SK-N-SH (cell line): ENCODE data around the gene FTCD. TPM values are rescaled to one million over a fixed set of nuclear protein-coding genes. Genes with fewer than 3 reads are reported as not detected.

Source experiments
- CTCF ChIA-PET: fragments of 300-600, 350-600 bp; formaldehyde crosslinking; extraction: SDS; loops from one replicate; lab custom pipeline; 2021; lab: Yijun Ruan, JAX
- POLR2A ChIA-PET: fragments of 350-600 bp; sonication (Branson Sonifier 250); formaldehyde crosslinking; extraction: SDS; loops from one replicate; lab custom pipeline; 2020; ENCODE audit warnings: antibody characterized with exemption, inconsistent platforms; lab: Yijun Ruan, JAX
- DNase-seq: peaks from one replicate; pipeline ENCODE4 v3.0.0; 2012
- H2AFZ ChIP-seq: fragments of 200-600 bp; sonication (generic); 2 replicates; pipeline ENCODE4 v1.8.1; 2016; ENCODE audit warnings: antibody characterized with exemption, mild to moderate bottlenecking, low read depth
- H3F3A ChIP-seq: fragments of 200-600 bp; sonication (generic); replicated peaks from 2 replicates; pipeline ENCODE3; 2016; ENCODE audit warnings: antibody characterized with exemption, mild to moderate bottlenecking; ENCODE audit not compliant: insufficient read depth
- H3K27ac ChIP-seq, 2 experiments: fragments of 200-500 bp in 1 of 2; fragments of 200-600 bp in 1 of 2; sonication (Bioruptor generic) in 1 of 2; sonication (generic), shearing (Covaris generic) in 1 of 2; 2 replicates each; pipeline versions ENCODE4 v1.5.1 to v1.6.1; 2014 to 2016; ENCODE audit warnings: low read depth in 2 of 2, inconsistent platforms in 1 of 2, low read length in 1 of 2, mild to moderate bottlenecking in 1 of 2, mixed read lengths in 1 of 2
- H3K27me3 ChIP-seq: fragments of 200-600 bp; sonication (generic), shearing (Covaris generic); 2 replicates; pipeline ENCODE4 v1.6.1; 2016; ENCODE audit warnings: mixed run types; ENCODE audit not compliant: insufficient read depth
- H3K36me3 ChIP-seq, 2 experiments: fragments of 200-500 bp in 1 of 2; fragments of 200-600 bp in 1 of 2; sonication (Bioruptor generic) in 1 of 2; sonication (generic) in 1 of 2; replicated peaks in 1 of 2; 2 replicates each; pipeline versions ENCODE3 to v1.5.1; 2014 to 2016; ENCODE audit warnings: low read length in 1 of 2, mild to moderate bottlenecking in 1 of 2; ENCODE audit not compliant: insufficient read depth in 2 of 2, control insufficient read depth in 1 of 2
- H3K4me1 ChIP-seq, 2 experiments: fragments of 200-500 bp in 1 of 2; fragments of 200-600 bp in 1 of 2; sonication (Bioruptor generic) in 1 of 2; sonication (generic), shearing (Covaris generic) in 1 of 2; 2 replicates each; pipeline versions ENCODE4 v1.5.1 to v1.6.1; 2014 to 2016; ENCODE audit warnings: low read depth in 1 of 2, low read length in 1 of 2, mixed run types in 1 of 2; ENCODE audit not compliant: insufficient read depth in 2 of 2, control insufficient read depth in 1 of 2
- H3K4me2 ChIP-seq: fragments of 200-600 bp; sonication (generic), shearing (Covaris generic); 2 replicates; pipeline ENCODE4 v1.6.1; 2017; ENCODE audit warnings: mixed run types
- H3K4me3 ChIP-seq, 2 experiments: fragments of 200-500 bp in 1 of 2; fragments of 200-600 bp in 1 of 2; sonication (Bioruptor generic) in 1 of 2; sonication (generic), shearing (Covaris generic) in 1 of 2; 2 replicates each; pipeline versions ENCODE4 v1.5.1 to v1.8.1; 2014 to 2016; ENCODE audit warnings: low read depth in 2 of 2, inconsistent platforms in 1 of 2, low read length in 1 of 2, mild to moderate bottlenecking in 1 of 2, mixed read lengths in 1 of 2, moderate library complexity in 1 of 2
- H3K79me2 ChIP-seq: fragments of 200-600 bp; sonication (generic); 2 replicates; pipeline ENCODE4 v1.8.1; 2017; ENCODE audit warnings: mild to moderate bottlenecking; ENCODE audit not compliant: insufficient read depth
- H3K9ac ChIP-seq: fragments of 200-600 bp; sonication (generic); 2 replicates; pipeline ENCODE4 v1.6.1; 2017; ENCODE audit warnings: mixed run types
- H3K9me2 ChIP-seq: fragments of 200-600 bp; sonication (generic); 2 replicates; pipeline ENCODE4 v1.6.1; 2017; ENCODE audit warnings: mixed run types
- H3K9me3 ChIP-seq: fragments of 200-600 bp; sonication (generic); 2 replicates; pipeline ENCODE4 v1.6.1; 2017; ENCODE audit warnings: mixed run types, mild to moderate bottlenecking, moderate library complexity
- H4K20me1 ChIP-seq: fragments of 200-600 bp; sonication (generic); 2 replicates; pipeline ENCODE4 v1.6.1; 2017; ENCODE audit warnings: mild to moderate bottlenecking, mixed run types; ENCODE audit not compliant: insufficient read depth
- CHD2 ChIP-seq: fragments of 150-350 bp; IDR thresholded peaks from 2 replicates; pipeline ENCODE4 v1.6.1; 2018; ENCODE audit warnings: low read length; ENCODE audit not compliant: partially characterized antibody
- ELF1 ChIP-seq: IDR thresholded peaks from 2 replicates; pipeline ENCODE4 v1.4.0; 2012
- EP300 ChIP-seq, 2 experiments: IDR thresholded peaks; 2 replicates each; pipeline versions ENCODE4 v1.4.0 to v1.6.1; 2012; ENCODE audit warnings: borderline replicate concordance in 1 of 2, low read depth in 1 of 2, low read length in 1 of 2
- FOXJ3 ChIP-seq: sonication (generic); formaldehyde crosslinking; IDR thresholded peaks from 2 replicates; pipeline ENCODE4 v1.5.1; 2020; ENCODE audit warnings: mild to moderate bottlenecking, missing genetic modification reagents
- NFIC ChIP-seq: IDR thresholded peaks from 2 replicates; pipeline ENCODE4 v1.4.0; 2012; ENCODE audit warnings: borderline replicate concordance
- NRF1 ChIP-seq: IDR thresholded peaks from 2 replicates; pipeline ENCODE4 v1.6.1; 2012; ENCODE audit warnings: low read depth, mild to moderate bottlenecking, low read length
- POLR2AphosphoS5 ChIP-seq: IDR thresholded peaks from 2 replicates; pipeline ENCODE4 v1.6.1; 2012; ENCODE audit warnings: low read depth, low read length
- RAD21 ChIP-seq: IDR thresholded peaks from 2 replicates; pipeline ENCODE4 v1.6.1; 2012; ENCODE audit warnings: mild to moderate bottlenecking, low read length
- REST ChIP-seq: IDR thresholded peaks from 2 replicates; pipeline ENCODE4 v1.6.1; 2012; ENCODE audit warnings: mild to moderate bottlenecking, low read depth, low read length, moderate library complexity
- RXRA ChIP-seq: IDR thresholded peaks from 2 replicates; pipeline ENCODE4 v1.4.0; 2012; ENCODE audit warnings: low read depth, mild to moderate bottlenecking, borderline replicate concordance
- SIN3A ChIP-seq: IDR thresholded peaks from 2 replicates; pipeline ENCODE4 v1.6.1; 2012; ENCODE audit warnings: low read depth, mild to moderate bottlenecking, low read length, moderate library complexity, borderline replicate concordance
- SMC3 ChIP-seq: IDR thresholded peaks from 2 replicates; pipeline ENCODE4 v1.6.1; 2012; ENCODE audit warnings: low read depth, low read length, improper control_type of control experiment
- TCF12 ChIP-seq: IDR thresholded peaks from 2 replicates; pipeline ENCODE4 v1.4.0; 2012
- TEAD4 ChIP-seq: IDR thresholded peaks from 2 replicates; pipeline ENCODE4 v1.4.0; 2012; ENCODE audit warnings: mild to moderate bottlenecking, borderline replicate concordance; ENCODE audit not compliant: insufficient read depth
- YY1 ChIP-seq: IDR thresholded peaks from 2 replicates; pipeline ENCODE4 v1.4.0; 2012; ENCODE audit warnings: low read depth, mild to moderate bottlenecking
- WGBS: methylation state at CpG from one replicate; pipeline ENCODE4 v1.1.6; 2017; ENCODE audit warnings: low lambda C conversion rate; 5-methylcytosine and 5-hydroxymethylcytosine counted together
- polyA plus RNA-seq, 3 experiments: library from polyadenylated mRNA; depleted of rRNA; stranded (reverse); fragments of >200 nt; gene quantifications; 2 replicates each; pipeline ENCODE4 v1.2.3, GENCODE V29; 2012
- TF ChIP-seq, protein P1 (sequence below): fragments of 150-350 bp; IDR thresholded peaks from 2 replicates; pipeline ENCODE4 v1.6.1; 2016; ENCODE audit warnings: mild to moderate bottlenecking, low read depth, low read length
- TF ChIP-seq, protein P2 (sequence below): IDR thresholded peaks from 2 replicates; pipeline ENCODE4; 2012
- TF ChIP-seq, protein P3 (sequence below): fragments of 150-350 bp; IDR thresholded peaks from 2 replicates; pipeline ENCODE4 v1.6.1; 2017; ENCODE audit warnings: antibody characterized with exemption, low read length, low read depth, borderline replicate concordance
- TF ChIP-seq, protein P4 (sequence below): IDR thresholded peaks from 2 replicates; pipeline ENCODE4 v1.4.0; 2012; ENCODE audit warnings: low read depth, borderline replicate concordance
- TF ChIP-seq, protein P5 (sequence below): IDR thresholded peaks from 2 replicates; pipeline ENCODE4 v1.4.0; 2012; ENCODE audit warnings: low read depth, borderline replicate concordance

The FTCD gene
- polyA plus RNA-seq, 1 of the 3 experiments (the other 2 are of a cell fraction): 0.33 TPM

DNA sequence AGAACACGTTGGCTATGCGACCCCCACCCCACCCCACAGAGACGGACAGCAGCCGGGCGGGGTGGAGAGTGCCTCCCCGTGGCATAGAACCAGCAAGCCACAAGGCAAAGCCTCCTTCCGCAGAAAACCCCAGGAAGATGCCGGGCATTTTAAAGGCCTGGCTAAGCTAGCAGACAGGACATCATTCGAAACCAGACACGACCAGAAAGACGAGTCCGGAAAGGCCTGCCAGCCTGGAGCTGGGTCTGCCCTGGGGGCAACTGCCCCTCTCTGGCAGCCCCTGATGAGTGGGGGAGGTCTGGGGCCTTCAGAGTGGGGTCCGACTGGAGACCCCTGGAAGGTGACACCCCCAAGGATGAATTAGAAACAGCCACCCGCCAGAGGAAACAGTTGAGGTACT, 8.5 kb downstream of the FTCD start:
- CTCF ChIA-PET: interaction anchor here (0.9 to 1.3 kb wide), 4 partner anchors 15 to 83 kb away, joined by 3 to 4 read pairs (median 3); no protein-coding TSS in a partner anchor
- H3K9ac ChIP-seq: no peak overlapping the region
- no peaks in the 10 kb centered on the region for H3K9me3 ChIP-seq
- no peaks in the 10 kb centered on the region for H3K36me3 ChIP-seq
- H3K27ac ChIP-seq: no peak overlapping the region; a peak in 1 of 4 replicates
- H3K27me3 ChIP-seq: no peaks in the 10 kb centered on the region
- no peaks in the 10 kb centered on the region for H3F3A ChIP-seq
- H2AFZ ChIP-seq: no peak overlapping the region
- peaks cover 0 to 10% of the 10 kb centered on the region in 2 experiments; a peak in 1 of 4 replicates for H3K4me1 ChIP-seq
- H3K9me2 ChIP-seq: no peaks in the 10 kb centered on the region
- no peak overlapping the region for H3K4me3 ChIP-seq
- no peaks in the 10 kb centered on the region for H3K79me2 ChIP-seq
- POLR2A ChIA-PET: no interaction called here
- TF ChIP-seq, protein P1, sequence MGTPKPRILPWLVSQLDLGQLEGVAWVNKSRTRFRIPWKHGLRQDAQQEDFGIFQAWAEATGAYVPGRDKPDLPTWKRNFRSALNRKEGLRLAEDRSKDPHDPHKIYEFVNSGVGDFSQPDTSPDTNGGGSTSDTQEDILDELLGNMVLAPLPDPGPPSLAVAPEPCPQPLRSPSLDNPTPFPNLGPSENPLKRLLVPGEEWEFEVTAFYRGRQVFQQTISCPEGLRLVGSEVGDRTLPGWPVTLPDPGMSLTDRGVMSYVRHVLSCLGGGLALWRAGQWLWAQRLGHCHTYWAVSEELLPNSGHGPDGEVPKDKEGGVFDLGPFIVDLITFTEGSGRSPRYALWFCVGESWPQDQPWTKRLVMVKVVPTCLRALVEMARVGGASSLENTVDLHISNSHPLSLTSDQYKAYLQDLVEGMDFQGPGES: no peak
- TF ChIP-seq ELF1 (no peak), FOXJ3 (CRISPR knock-in tag) (no peak), RXRA (no peak), TCF12 (no peak), EP300 (IDR thresholded peaks at IDR 0.05; ENCODE audit: borderline replicate concordance in 1 of 2, low read depth in 1 of 2, low read length in 1 of 2) (no peak), NRF1 (no peak), NFIC (no peak), YY1 (no peak), POLR2AphosphoS5 (no peak), SMC3 (no peak), RAD21 (no peak), TEAD4 (no peak), SIN3A (no peak), REST (no peak), CHD2 (no peak)
- TF ChIP-seq, protein P2, sequence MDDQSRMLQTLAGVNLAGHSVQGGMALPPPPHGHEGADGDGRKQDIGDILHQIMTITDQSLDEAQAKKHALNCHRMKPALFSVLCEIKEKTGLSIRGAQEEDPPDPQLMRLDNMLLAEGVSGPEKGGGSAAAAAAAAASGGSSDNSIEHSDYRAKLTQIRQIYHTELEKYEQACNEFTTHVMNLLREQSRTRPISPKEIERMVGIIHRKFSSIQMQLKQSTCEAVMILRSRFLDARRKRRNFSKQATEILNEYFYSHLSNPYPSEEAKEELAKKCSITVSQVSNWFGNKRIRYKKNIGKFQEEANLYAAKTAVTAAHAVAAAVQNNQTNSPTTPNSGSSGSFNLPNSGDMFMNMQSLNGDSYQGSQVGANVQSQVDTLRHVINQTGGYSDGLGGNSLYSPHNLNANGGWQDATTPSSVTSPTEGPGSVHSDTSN: no peak
- TF ChIP-seq, protein P3, sequence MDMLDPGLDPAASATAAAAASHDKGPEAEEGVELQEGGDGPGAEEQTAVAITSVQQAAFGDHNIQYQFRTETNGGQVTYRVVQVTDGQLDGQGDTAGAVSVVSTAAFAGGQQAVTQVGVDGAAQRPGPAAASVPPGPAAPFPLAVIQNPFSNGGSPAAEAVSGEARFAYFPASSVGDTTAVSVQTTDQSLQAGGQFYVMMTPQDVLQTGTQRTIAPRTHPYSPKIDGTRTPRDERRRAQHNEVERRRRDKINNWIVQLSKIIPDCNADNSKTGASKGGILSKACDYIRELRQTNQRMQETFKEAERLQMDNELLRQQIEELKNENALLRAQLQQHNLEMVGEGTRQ: no peak
- TF ChIP-seq, protein P4, sequence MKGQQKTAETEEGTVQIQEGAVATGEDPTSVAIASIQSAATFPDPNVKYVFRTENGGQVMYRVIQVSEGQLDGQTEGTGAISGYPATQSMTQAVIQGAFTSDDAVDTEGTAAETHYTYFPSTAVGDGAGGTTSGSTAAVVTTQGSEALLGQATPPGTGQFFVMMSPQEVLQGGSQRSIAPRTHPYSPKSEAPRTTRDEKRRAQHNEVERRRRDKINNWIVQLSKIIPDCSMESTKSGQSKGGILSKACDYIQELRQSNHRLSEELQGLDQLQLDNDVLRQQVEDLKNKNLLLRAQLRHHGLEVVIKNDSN: no peak
- TF ChIP-seq, protein P5, sequence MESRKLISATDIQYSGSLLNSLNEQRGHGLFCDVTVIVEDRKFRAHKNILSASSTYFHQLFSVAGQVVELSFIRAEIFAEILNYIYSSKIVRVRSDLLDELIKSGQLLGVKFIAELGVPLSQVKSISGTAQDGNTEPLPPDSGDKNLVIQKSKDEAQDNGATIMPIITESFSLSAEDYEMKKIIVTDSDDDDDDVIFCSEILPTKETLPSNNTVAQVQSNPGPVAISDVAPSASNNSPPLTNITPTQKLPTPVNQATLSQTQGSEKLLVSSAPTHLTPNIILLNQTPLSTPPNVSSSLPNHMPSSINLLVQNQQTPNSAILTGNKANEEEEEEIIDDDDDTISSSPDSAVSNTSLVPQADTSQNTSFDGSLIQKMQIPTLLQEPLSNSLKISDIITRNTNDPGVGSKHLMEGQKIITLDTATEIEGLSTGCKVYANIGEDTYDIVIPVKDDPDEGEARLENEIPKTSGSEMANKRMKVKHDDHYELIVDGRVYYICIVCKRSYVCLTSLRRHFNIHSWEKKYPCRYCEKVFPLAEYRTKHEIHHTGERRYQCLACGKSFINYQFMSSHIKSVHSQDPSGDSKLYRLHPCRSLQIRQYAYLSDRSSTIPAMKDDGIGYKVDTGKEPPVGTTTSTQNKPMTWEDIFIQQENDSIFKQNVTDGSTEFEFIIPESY: no peak
- TF ChIP-seq, all 33 proteins: peak for 0
- WGBS: 85% methylated on average over 13 of the region's 14 CpGs
- DNase-seq: no peak
- Histone ChIP-seq H4K20me1 (no peaks in the 10 kb centered on the region), H3K4me2 (no peak overlapping the region)
